Psoas muscle (tissue), 8 donors: Measurements from ENCODE around the gene WNT8A. TPM values are rescaled to one million over a fixed set of nuclear protein-coding genes. Genes with fewer than 3 reads are reported as not detected.

Experiments
- ATAC-seq, 4 donors: fragments of 200-7000 bp; cut with Tn5 transposase; one replicate each; pipeline ENCODE4 v1.9.1; 2020; ENCODE audit warnings: moderate library complexity in 3 of 4, mild to moderate bottlenecking in 2 of 4
- DNase-seq, 2 donors: peaks; one replicate each; pipeline ENCODE4 v3.0.0-alpha.2; 2020
- H3K27ac ChIP-seq: fragments of 200-600 bp; one replicate; pipeline ENCODE4 v1.8.0; 2022
- H3K27me3 ChIP-seq, 3 donors: fragments of 200-600 bp in 1 of 3; one replicate each; pipeline versions ENCODE4 v1.6.1 to v1.8.0; 2013 to 2022; ENCODE audit warnings: low read length in 2 of 3, mild to moderate bottlenecking in 2 of 3, moderate library complexity in 1 of 3; ENCODE audit not compliant: insufficient read depth in 3 of 3
- H3K36me3 ChIP-seq, 2 donors: fragments of 200-600 bp in 1 of 2; one replicate each; pipeline versions ENCODE4 v1.6.1 to v1.8.0; 2013 to 2022; ENCODE audit warnings: low read depth in 1 of 2, mild to moderate bottlenecking in 1 of 2, moderate library complexity in 1 of 2; ENCODE audit not compliant: insufficient read depth in 1 of 2
- H3K4me1 ChIP-seq: fragments of 200-600 bp; one replicate; pipeline ENCODE4 v1.8.0; 2022
- H3K4me3 ChIP-seq: fragments of 200-600 bp; one replicate; pipeline ENCODE4 v1.8.0; 2022; ENCODE audit warnings: mild to moderate bottlenecking
- H3K9me3 ChIP-seq: fragments of 200-600 bp; one replicate; pipeline ENCODE4 v1.8.0; 2022
- WGBS, 3 donors: extraction: QIAGEN DNeasy Blood & Tissue Kit; methylation state at CpG; one replicate each; pipeline versions ENCODE4 v1.1.6 to v1.1.7; 2013; 5-methylcytosine and 5-hydroxymethylcytosine counted together
- intact Hi-C, 2 donors: fragments of 100-400 bp; cut with DNase I; formaldehyde crosslinking; loops; one replicate each; pipeline versions ENCODE4 v1.11.0 to v1.14.2; 2022
- polyA plus RNA-seq, 3 donors: library from polyadenylated mRNA; stranded (reverse); fragments of 200-250 nt; gene quantifications; one replicate each; pipeline ENCODE4 v1.2.3, GENCODE V29; 2013
- total RNA-seq, 4 donors: library from RNA; stranded (reverse); fragmentation: NEBNext Ultra II Directional in 2 of 4; extraction: Animal tissue kit (Norgen Biotek cat#: 25700) in 2 of 4; gene quantifications; one replicate each; pipeline versions ENCODE4 v1.2.1 to v1.2.4, GENCODE V29; 2021 to 2023
- TF ChIP-seq, protein P1 (sequence below): fragments of 200-600 bp; IDR thresholded peaks from one replicate; pipeline ENCODE4 v1.8.0; 2022; ENCODE audit warnings: antibody characterized with exemption
- donor health status: healthy with polysubstance abuse.
- donor health status: DM: no; HTN: no; CAD: no; lungs with moderate emphysema.
- donor health status: Bipolar disorder and iron deficiency.
- donor health status: healthy.
- donor health status: DM: yes; HTN: yes; CAD: no.
- donor health status: DM: no; HTN: no; CAD: no.
- donor health status: DM: no; HTN: no; CAD: no.
- donor health status: DM: yes; HTN: yes; CAD: no.

Gene WNT8A
- total and polyA plus RNA-seq, 7 donors = not detected

DNA sequence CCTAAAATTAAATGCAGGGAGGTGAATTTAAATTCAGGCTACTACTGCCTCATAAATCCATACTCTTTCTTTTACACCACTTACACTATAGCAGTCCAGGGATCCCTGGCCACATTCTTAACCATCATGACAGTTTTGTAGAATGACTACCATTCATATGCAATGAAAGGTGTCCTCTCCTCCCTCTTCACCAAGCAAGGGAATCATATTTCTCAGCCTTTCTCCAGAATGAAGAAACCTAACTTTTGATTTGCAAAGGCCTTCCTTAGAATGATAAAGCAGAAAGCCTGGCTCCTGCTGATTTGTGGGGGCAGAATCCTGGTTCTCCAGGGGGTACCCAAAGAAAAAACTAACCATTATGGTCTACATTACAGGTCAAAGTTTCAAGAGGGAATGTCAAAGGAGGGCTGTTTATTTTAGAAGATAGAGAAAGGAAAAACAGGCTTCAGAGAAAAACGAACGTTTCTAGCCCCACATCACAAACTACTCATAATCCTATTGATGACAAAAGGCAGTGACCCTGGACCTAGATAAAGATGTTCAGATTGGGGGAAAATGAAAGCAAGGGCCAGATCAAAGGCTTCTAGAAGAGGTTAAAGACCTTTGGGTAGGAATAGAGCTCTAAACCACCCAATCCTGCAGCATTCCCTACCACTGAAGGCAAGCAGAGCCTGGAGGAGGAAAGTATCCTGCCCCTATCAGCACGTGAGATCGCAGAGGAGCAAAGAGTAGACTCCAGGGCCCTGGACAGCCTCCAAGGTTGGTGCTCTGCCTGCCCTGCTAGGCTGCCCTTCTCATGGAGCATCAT, 11.5 kb downstream of the WNT8A start:
- Histone ChIP-seq H3K4me1 (no peaks in the 10 kb centered on the region), H3K9me3 (no peaks in the 10 kb centered on the region), H3K27me3 (peaks cover 0 to 6% (median 0%) of the 10 kb centered on the region in 3 donors), H3K27ac (no peak overlapping the region), H3K36me3 (no peaks in the 10 kb centered on the region), H3K4me3 (no peak overlapping the region)
- 33 to 37% (median 35%) methylated on average over 4 of the region's 4 CpGs for WGBS, 3 donors
- intact Hi-C loops = no loop called here
- TF ChIP-seq, protein P1, sequence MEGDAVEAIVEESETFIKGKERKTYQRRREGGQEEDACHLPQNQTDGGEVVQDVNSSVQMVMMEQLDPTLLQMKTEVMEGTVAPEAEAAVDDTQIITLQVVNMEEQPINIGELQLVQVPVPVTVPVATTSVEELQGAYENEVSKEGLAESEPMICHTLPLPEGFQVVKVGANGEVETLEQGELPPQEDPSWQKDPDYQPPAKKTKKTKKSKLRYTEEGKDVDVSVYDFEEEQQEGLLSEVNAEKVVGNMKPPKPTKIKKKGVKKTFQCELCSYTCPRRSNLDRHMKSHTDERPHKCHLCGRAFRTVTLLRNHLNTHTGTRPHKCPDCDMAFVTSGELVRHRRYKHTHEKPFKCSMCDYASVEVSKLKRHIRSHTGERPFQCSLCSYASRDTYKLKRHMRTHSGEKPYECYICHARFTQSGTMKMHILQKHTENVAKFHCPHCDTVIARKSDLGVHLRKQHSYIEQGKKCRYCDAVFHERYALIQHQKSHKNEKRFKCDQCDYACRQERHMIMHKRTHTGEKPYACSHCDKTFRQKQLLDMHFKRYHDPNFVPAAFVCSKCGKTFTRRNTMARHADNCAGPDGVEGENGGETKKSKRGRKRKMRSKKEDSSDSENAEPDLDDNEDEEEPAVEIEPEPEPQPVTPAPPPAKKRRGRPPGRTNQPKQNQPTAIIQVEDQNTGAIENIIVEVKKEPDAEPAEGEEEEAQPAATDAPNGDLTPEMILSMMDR = no peak
- ATAC-seq (no peak), DNase-seq (no peak)

- no peak for ATAC-seq
- H3K27ac ChIP-seq = no peak overlapping the region
- 81 to 85% (median 82%) methylated on average over 2 of the region's 2 CpGs for whole genome bisulfite sequencing, 3 donors
- no peaks in the 10 kb centered on the region for H3K4me1 ChIP-seq
- H3K4me3 ChIP-seq = no peak overlapping the region
- no peaks in the 10 kb centered on the region for H3K9me3 ChIP-seq
- intact Hi-C loops = no loop called here
- H3K36me3 ChIP-seq = no peaks in the 10 kb centered on the region
- TF ChIP-seq, protein P1 = no peak
- no peak for DNase-seq
- peaks cover 0 to 6% (median 0%) of the 10 kb centered on the region in 3 donors for H3K27me3 ChIP-seq
Observed at GRCh38 chr5:138096363-138096762, 12.5 kb downstream of the WNT8A start.

DNA sequence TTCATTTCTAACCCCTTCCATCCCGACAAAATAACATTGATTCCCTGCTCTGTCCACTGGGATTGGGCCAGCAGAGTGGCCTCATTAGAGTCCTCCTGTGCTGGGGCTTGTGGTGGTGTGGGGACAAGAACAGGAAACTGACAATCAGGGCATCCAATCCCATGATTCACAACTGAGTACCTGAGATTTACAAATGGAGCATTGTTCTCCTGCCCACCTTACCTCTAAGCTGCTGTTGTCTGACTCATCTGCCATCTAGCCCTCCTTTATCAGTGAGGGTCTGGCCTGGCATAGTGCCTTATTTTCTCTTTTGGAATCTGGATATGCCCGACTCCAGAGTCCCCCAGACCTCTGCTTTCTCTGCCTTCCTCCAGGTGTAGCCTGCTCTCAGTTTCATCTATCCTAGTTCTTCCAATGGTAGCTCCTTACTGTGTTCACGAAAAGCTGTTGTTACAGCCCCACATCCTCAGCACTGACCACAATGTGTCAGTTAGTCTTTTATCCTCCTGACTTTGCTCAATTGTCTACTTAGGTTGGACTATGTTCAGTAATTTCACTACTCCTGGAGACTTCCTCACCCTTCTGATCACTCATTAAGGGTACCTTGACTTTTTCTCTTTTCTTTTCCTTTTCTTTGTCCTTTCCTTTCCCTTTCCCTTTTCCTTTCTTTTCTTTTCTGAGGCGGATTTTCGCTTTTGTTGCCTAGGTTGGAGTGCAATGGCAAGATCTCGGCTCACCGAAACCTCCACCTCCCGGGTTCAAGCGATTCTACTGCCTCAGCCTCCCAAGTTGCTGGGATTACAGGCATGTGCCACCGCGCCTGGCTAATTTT, 13.4 kb downstream of the WNT8A start:
- H3K27me3 ChIP-seq = peaks cover 0 to 6% (median 0%) of the 10 kb centered on the region in 3 donors
- 90 to 92% (median 92%) methylated on average over 11 of the region's 11 CpGs for WGBS, 3 donors
- TF ChIP-seq, protein P1 = no peak
- H3K9me3 ChIP-seq = no peaks in the 10 kb centered on the region
- no peak for DNase-seq
- no peak overlapping the region for H3K27ac ChIP-seq
- ATAC-seq = no peak
- no peaks in the 10 kb centered on the region for H3K36me3 ChIP-seq
- intact Hi-C loops = no loop called here
- H3K4me3 ChIP-seq = no peak overlapping the region
- H3K4me1 ChIP-seq = no peaks in the 10 kb centered on the region

DNA sequence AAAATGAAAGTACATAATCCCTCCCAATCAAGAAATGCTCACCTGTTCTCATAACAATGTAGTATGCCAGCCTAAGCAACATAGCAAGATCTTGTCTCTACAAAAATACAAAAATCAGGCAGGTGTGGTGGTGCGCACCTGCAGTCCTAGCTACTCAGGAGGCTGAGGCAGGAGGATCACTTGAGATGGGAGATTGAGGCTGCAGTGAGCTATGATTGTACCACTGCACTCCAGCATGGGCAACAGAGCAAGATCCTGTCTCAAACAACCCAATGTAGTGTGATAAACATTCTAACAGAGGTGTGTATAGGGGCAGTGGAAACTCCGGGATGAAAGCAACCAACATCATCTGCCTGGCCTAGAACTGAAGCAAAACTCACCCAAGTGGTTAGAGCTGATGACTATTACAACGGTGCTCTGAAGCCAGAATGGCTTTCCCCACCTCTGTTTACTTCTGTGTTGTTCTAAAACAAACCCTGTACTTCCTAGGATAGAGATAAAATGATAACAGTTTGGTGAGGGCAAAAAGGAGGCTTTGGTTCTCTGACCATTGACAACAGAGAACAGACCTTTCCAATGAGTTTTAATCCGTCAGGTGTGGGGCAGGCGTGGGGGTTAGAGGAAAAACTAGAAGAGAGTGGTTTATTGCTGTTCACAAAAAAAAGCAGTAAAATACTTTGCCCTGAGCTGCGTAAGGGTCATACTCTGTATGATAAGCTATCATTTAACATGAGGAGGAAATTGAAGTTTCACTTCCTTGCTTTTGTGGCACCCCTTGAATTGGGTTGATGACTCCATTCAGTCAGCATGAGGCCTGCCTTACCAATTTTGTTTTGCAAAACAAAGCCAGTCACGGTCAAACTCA, 18.9 kb downstream of the WNT8A start:
- 58 to 63% (median 59%) methylated on average over 7 of the region's 7 CpGs for WGBS, 3 donors
- DNase-seq = no peak
- intact Hi-C loops = no loop called here
- H3K36me3 ChIP-seq = no peaks in the 10 kb centered on the region
- no peak overlapping the region for H3K27ac ChIP-seq
- H3K27me3 ChIP-seq = peaks cover 0 to under 1% (median 0%) of the 10 kb centered on the region in 3 donors
- no peak overlapping the region for H3K4me3 ChIP-seq
- ATAC-seq = no peak
- TF ChIP-seq, protein P1 = no peak
- H3K4me1 ChIP-seq = no peaks in the 10 kb centered on the region
- H3K9me3 ChIP-seq = no peaks in the 10 kb centered on the region
